H9 (cell line): ENCODE data around the gene PM20D1. TPM values are rescaled to one million over a fixed set of nuclear protein-coding genes. Genes with fewer than 3 reads are reported as not detected.
"Not testable (repeated sequence)": the region's sequence is repeated elsewhere in the genome, so short reads cannot be mapped to it uniquely, and the experiment has no call there.

Source experiments
- DNase-seq: peaks from one replicate; pipeline ENCODE4 v3.0.0-alpha.2; 2017
- H2AFZ ChIP-seq: one replicate; pipeline ENCODE4 v1.6.1; 2013; ENCODE audit warnings: mild to moderate bottlenecking, low read length, control low read depth, moderate library complexity
- H2AK5ac ChIP-seq: 2 replicates; pipeline ENCODE4 v1.6.1; 2013; ENCODE audit warnings: low read length, control low read depth, mixed read lengths; ENCODE audit not compliant: insufficient read length
- H2BK120ac ChIP-seq: one replicate; pipeline ENCODE4 v1.6.1; 2013; ENCODE audit warnings: low read depth, mild to moderate bottlenecking, low read length, control low read depth, inconsistent platforms; ENCODE audit not compliant: poor library complexity, severe bottlenecking
- H2BK12ac ChIP-seq: 2 replicates; pipeline ENCODE4 v1.6.1; 2013; ENCODE audit warnings: low read length, control low read depth, mixed read lengths, low read depth; ENCODE audit not compliant: insufficient read length
- H2BK15ac ChIP-seq: 2 replicates; pipeline ENCODE4 v1.6.1; 2013; ENCODE audit warnings: low read depth, low read length, control low read depth
- H2BK20ac ChIP-seq: one replicate; pipeline ENCODE4 v1.6.1; 2013; ENCODE audit warnings: low read depth, mild to moderate bottlenecking, low read length, control low read depth, inconsistent platforms; ENCODE audit not compliant: poor library complexity, severe bottlenecking
- H2BK5ac ChIP-seq: 2 replicates; pipeline ENCODE4 v1.6.1; 2013; ENCODE audit warnings: low read length, control low read depth, mixed read lengths; ENCODE audit not compliant: insufficient read length
- H3K14ac ChIP-seq: 2 replicates; pipeline ENCODE4 v1.6.1; 2013; ENCODE audit warnings: low read length, control low read depth; ENCODE audit not compliant: insufficient read depth
- H3K18ac ChIP-seq: 2 replicates; pipeline ENCODE4 v1.6.1; 2013; ENCODE audit warnings: low read depth, mild to moderate bottlenecking, mixed read lengths, low read length, control low read depth; ENCODE audit not compliant: insufficient read length
- H3K23ac ChIP-seq: 2 replicates; pipeline ENCODE4 v1.6.1; 2013; ENCODE audit warnings: low read length, control low read depth, mixed read lengths, low read depth; ENCODE audit not compliant: insufficient read length
- H3K23me2 ChIP-seq: 2 replicates; pipeline ENCODE4 v1.6.1; 2013; ENCODE audit warnings: low read depth, mild to moderate bottlenecking, mixed read lengths, low read length, control low read depth; ENCODE audit not compliant: insufficient read length, poor library complexity, severe bottlenecking
- H3K27ac ChIP-seq: 2 replicates; pipeline ENCODE4 v1.5.1; 2013; ENCODE audit warnings: low read length, control low read depth, mixed read lengths, low read depth; ENCODE audit not compliant: insufficient read length
- H3K27me3 ChIP-seq: 2 replicates; pipeline ENCODE4 v1.6.1; 2013; ENCODE audit warnings: low read length, control low read depth, inconsistent platforms; ENCODE audit not compliant: insufficient read depth
- H3K4ac ChIP-seq: 2 replicates; pipeline ENCODE4 v1.6.1; 2013; ENCODE audit warnings: low read depth, mild to moderate bottlenecking, control low read depth, inconsistent platforms, low read length, moderate library complexity
- H3K4me1 ChIP-seq: 2 replicates; pipeline ENCODE4 v1.6.1; 2013; ENCODE audit warnings: low read length, control low read depth, inconsistent platforms; ENCODE audit not compliant: insufficient read depth
- H3K4me2 ChIP-seq: 2 replicates; pipeline ENCODE4 v1.6.1; 2013; ENCODE audit warnings: low read length, control low read depth, mixed read lengths; ENCODE audit not compliant: insufficient read length, insufficient read depth
- H3K56ac ChIP-seq: 2 replicates; pipeline ENCODE4 v1.6.1; 2013; ENCODE audit warnings: low read depth, mild to moderate bottlenecking, mixed read lengths, low read length, control low read depth; ENCODE audit not compliant: insufficient read length
- H3K79me1 ChIP-seq: 2 replicates; pipeline ENCODE4 v1.6.1; 2013; ENCODE audit warnings: low read depth, mild to moderate bottlenecking, moderate library complexity, low read length, control low read depth, inconsistent platforms; ENCODE audit not compliant: insufficient read depth, poor library complexity, severe bottlenecking
- H3K79me2 ChIP-seq: 2 replicates; pipeline ENCODE4 v1.6.1; 2013; ENCODE audit warnings: low read length, control low read depth, inconsistent platforms; ENCODE audit not compliant: insufficient read depth
- H3K9ac ChIP-seq: 2 replicates; pipeline ENCODE4 v1.6.1; 2013; ENCODE audit warnings: low read length, control low read depth, mixed read lengths; ENCODE audit not compliant: insufficient read length; ENCODE audit errors: extremely low read depth
- H3K9me3 ChIP-seq: one replicate; pipeline ENCODE4 v1.6.1; 2013; ENCODE audit warnings: low read depth, low read length, inconsistent platforms; ENCODE audit not compliant: control insufficient read depth
- H3T11ph ChIP-seq: one replicate; pipeline ENCODE4 v1.6.1; 2013; ENCODE audit warnings: mild to moderate bottlenecking, low read length, control low read depth, inconsistent platforms
- H4K20me1 ChIP-seq: one replicate; pipeline ENCODE4 v1.6.1; 2013; ENCODE audit not compliant: control insufficient read depth, insufficient read length, insufficient read depth
- H4K5ac ChIP-seq: 2 replicates; pipeline ENCODE4 v1.6.1; 2013; ENCODE audit warnings: low read depth, mild to moderate bottlenecking, mixed read lengths, low read length, control low read depth; ENCODE audit not compliant: insufficient read length
- H4K8ac ChIP-seq: replicated peaks from 2 replicates; pipeline ENCODE4 v1.6.1; 2013; ENCODE audit warnings: low read length, control low read depth, mixed read lengths, low read depth; ENCODE audit not compliant: insufficient read length
- H4K91ac ChIP-seq: 2 replicates; pipeline ENCODE4 v1.6.1; 2013; ENCODE audit warnings: low read depth, mild to moderate bottlenecking, moderate library complexity, mixed read lengths, low read length, control low read depth; ENCODE audit not compliant: insufficient read length
- H3K27ac Mint-ChIP-seq, 3 experiments: 2 replicates in 2 of 3; 3 replicates in 1 of 3; pipeline ENCODE4 v1.8.0; 2020 to 2021; ENCODE audit warnings: mixed read lengths in 3 of 3, mild to moderate bottlenecking in 1 of 3, moderate library complexity in 1 of 3
- H3K27me3 Mint-ChIP-seq: 2 replicates; pipeline ENCODE4 v1.8.0; 2021; ENCODE audit warnings: low read depth, mild to moderate bottlenecking, moderate library complexity, mixed read lengths
- H3K36me3 Mint-ChIP-seq, 3 experiments: 2 replicates in 2 of 3; 3 replicates in 1 of 3; pipeline ENCODE4 v1.8.0; 2020 to 2021; ENCODE audit warnings: low read depth in 3 of 3, mixed read lengths in 3 of 3; ENCODE audit not compliant: insufficient read depth in 1 of 3
- H3K4me1 Mint-ChIP-seq, 2 experiments: 2 replicates each; pipeline ENCODE4 v1.8.0; 2020; ENCODE audit warnings: mixed read lengths in 2 of 2
- H3K4me3 Mint-ChIP-seq, 2 experiments: 2 replicates in 1 of 2; 3 replicates in 1 of 2; pipeline ENCODE4 v1.8.0; 2020 to 2021; ENCODE audit warnings: mild to moderate bottlenecking in 2 of 2, mixed read lengths in 2 of 2, moderate library complexity in 1 of 2
- H3K9me3 Mint-ChIP-seq, 2 experiments: 2 replicates in 1 of 2; 3 replicates in 1 of 2; pipeline ENCODE4 v1.8.0; 2020; ENCODE audit warnings: mild to moderate bottlenecking in 2 of 2, mixed read lengths in 2 of 2, moderate library complexity in 1 of 2
- WGBS: extraction: QIAGEN DNeasy Blood & Tissue Kit; methylation state at CpG from one replicate; pipeline ENCODE4 v1.1.7; 2013; ENCODE audit warnings: missing lambda C conversion rate, low lambda C conversion rate, mixed read lengths; ENCODE audit not compliant: insufficient read length; ENCODE audit errors: extremely low coverage; 5-methylcytosine and 5-hydroxymethylcytosine counted together
- total RNA-seq: library from RNA; stranded (reverse); gene quantifications from 2 replicates; pipeline ENCODE4 v1.2.1, GENCODE V29; 2021

The PM20D1 gene
- total RNA-seq, 1 experiment from 2014 or later = not detected

- H2BK12ac ChIP-seq, H3K14ac ChIP-seq, H3T11ph ChIP-seq, H3K9me3 ChIP-seq, H3K79me2 ChIP-seq, H4K8ac ChIP-seq, H3K23ac ChIP-seq, H4K20me1 ChIP-seq, H3K27ac ChIP-seq, H3K18ac ChIP-seq, DNase-seq, H3K4me3 Mint-ChIP-seq, H3K27me3 ChIP-seq, H3K4me2 ChIP-seq, H2BK15ac ChIP-seq, H2AFZ ChIP-seq, H3K79me1 ChIP-seq, H2BK5ac ChIP-seq, H3K23me2 ChIP-seq, H2AK5ac ChIP-seq, H3K27me3 Mint-ChIP-seq, H3K9ac ChIP-seq, H2BK20ac ChIP-seq, H2BK120ac ChIP-seq, H4K91ac ChIP-seq, H3K56ac ChIP-seq, H3K4ac ChIP-seq, H4K5ac ChIP-seq, H3K27ac Mint-ChIP-seq, H3K4me1 ChIP-seq: not testable (repeated sequence)
- Mint-ChIP-seq H3K4me1 (peaks cover 9 to 11% of the 10 kb centered on the region in 2 experiments), H3K9me3 (peaks cover 32 to 39% of the 10 kb centered on the region in 2 experiments), H3K36me3 (peaks cover 46 to 52% (median 47%) of the 10 kb centered on the region in 3 experiments)
- WGBS = no CpG with 5 or more reads among the region's 3 CpGs
These were observed 40.7 kb upstream of the PM20D1 start for GRCh38 chr1:205890631-205891030.

DNA sequence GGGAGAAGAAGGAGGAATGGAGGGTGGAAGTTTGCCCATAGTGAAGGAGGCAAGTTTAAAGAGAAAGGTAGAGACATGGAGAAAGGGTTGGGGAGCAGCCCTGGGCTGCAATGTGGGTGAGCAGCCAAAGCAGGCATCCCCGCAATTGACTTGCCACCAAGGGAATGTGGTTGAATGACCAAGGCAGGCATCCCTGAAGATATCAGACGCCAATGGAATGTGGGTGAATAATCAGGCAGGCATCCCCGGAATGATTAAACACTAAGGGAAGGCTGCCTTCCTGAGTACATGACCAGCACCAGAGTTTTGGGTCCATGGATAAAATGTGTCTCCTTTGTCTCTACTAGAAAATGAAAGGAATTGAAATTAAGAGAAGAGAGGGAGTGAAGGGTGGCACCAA, 39.8 kb upstream of the PM20D1 start:
- H3K27ac Mint-ChIP-seq, H3K23ac ChIP-seq, H2BK20ac ChIP-seq, H3K4me1 ChIP-seq, H3K4me3 Mint-ChIP-seq, H2AK5ac ChIP-seq, H3K27me3 Mint-ChIP-seq, H4K91ac ChIP-seq, H3K4ac ChIP-seq, H3K79me2 ChIP-seq, H3K4me2 ChIP-seq, H2BK12ac ChIP-seq, H4K20me1 ChIP-seq, H3K27ac ChIP-seq, H3K56ac ChIP-seq, DNase-seq, H2AFZ ChIP-seq, H3K23me2 ChIP-seq, H3K14ac ChIP-seq, H2BK15ac ChIP-seq, H3K79me1 ChIP-seq, H4K8ac ChIP-seq, H3K9ac ChIP-seq, H2BK5ac ChIP-seq, H3K27me3 ChIP-seq, H3K9me3 ChIP-seq, H4K5ac ChIP-seq, H3T11ph ChIP-seq, H2BK120ac ChIP-seq, H3K18ac ChIP-seq: not testable (repeated sequence)
- Mint-ChIP-seq H3K9me3 (peaks cover 22 to 30% of the 10 kb centered on the region in 2 experiments), H3K36me3 (peaks cover 37 to 43% (median 38%) of the 10 kb centered on the region in 3 experiments), H3K4me1 (peaks cover 9 to 11% of the 10 kb centered on the region in 2 experiments)
- WGBS = no CpG with 5 or more reads among the region's 3 CpGs
